Muscle layer of duodenum (tissue), 2 donors: Measurements from ENCODE around the gene MAP2K5.

ENCODE experiments used
- H3K27ac ChIP-seq: one replicate; pipeline ENCODE4 v1.7.0; 2013; ENCODE audit warnings: mild to moderate bottlenecking, low read length
- H3K27me3 ChIP-seq: one replicate; pipeline ENCODE4 v1.7.0; 2013; ENCODE audit warnings: low read depth, mild to moderate bottlenecking, control low read depth, low read length
- H3K36me3 ChIP-seq, 2 donors: one replicate each; pipeline ENCODE4 v1.7.0; 2013; ENCODE audit warnings: low read length in 2 of 2, control low read depth in 1 of 2, mild to moderate bottlenecking in 1 of 2; ENCODE audit not compliant: insufficient read depth in 2 of 2, control insufficient read depth in 1 of 2
- H3K4me1 ChIP-seq, 2 donors: one replicate each; pipeline ENCODE4 v1.7.0; 2013; ENCODE audit warnings: low read length in 2 of 2, mild to moderate bottlenecking in 2 of 2, control low read depth in 1 of 2, moderate library complexity in 1 of 2; ENCODE audit not compliant: insufficient read depth in 2 of 2, control insufficient read depth in 1 of 2
- H3K4me3 ChIP-seq, 2 donors: one replicate each; pipeline ENCODE4 v1.7.0; 2013; ENCODE audit warnings: low read length in 2 of 2, low read depth in 1 of 2, mild to moderate bottlenecking in 1 of 2
- H3K9me3 ChIP-seq, 2 donors: one replicate each; pipeline ENCODE4 v1.7.0; 2013; ENCODE audit warnings: low read length in 2 of 2, control low read depth in 1 of 2, mild to moderate bottlenecking in 1 of 2; ENCODE audit not compliant: control insufficient read depth in 1 of 2
- donor health status: healthy.

MAP2K5 gene

DNA sequence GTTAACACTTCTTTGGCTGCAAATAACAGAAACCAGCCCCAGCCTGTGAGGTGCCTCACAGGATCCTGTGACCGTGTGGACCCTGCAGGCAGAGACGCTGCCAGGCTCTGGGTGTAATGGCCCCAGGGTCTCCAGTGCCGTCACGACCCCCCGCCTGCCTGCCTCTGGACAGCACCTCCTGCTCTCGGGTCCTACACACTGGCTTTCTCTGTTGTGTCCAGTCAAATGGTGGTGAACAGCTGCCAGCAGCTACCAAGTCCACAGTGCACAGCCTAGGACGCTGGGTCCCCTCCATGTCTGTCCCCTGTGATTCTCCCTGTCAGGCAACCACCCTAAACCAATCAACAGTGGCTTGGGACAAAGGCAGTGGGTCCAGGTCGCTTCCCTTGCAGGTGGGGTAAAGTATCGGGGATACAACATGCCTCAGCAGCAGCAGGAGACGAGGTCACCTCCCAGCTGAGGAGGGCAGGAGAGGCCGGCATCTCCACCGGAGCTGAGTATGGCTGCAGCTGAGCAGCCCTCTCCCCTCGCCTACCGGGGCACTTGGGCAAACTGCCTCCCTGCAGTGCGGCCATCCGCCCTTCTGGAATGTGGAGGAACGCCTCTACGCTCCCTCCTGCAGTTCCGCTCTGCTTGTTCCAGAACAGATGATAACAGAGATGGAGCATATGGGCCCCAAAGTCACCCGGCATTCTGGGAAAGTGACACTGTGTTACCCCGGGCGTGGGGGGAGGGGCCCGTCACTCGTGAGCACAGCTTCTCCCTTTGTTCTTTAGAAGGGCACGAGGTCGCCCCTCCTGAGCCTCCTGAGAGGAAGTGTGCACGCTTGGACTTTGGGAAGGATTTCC is 261.7 kb downstream of the MAP2K5 start:
- Histone ChIP-seq H3K27me3 (no peaks in the 10 kb centered on the region), H3K4me1 (no peaks in the 10 kb centered on the region), H3K4me3 (no peak overlapping the region), H3K27ac (no peak overlapping the region), H3K9me3 (no peaks in the 10 kb centered on the region), H3K36me3 (peaks cover 0 to 12% of the 10 kb centered on the region in 2 donors)

DNA sequence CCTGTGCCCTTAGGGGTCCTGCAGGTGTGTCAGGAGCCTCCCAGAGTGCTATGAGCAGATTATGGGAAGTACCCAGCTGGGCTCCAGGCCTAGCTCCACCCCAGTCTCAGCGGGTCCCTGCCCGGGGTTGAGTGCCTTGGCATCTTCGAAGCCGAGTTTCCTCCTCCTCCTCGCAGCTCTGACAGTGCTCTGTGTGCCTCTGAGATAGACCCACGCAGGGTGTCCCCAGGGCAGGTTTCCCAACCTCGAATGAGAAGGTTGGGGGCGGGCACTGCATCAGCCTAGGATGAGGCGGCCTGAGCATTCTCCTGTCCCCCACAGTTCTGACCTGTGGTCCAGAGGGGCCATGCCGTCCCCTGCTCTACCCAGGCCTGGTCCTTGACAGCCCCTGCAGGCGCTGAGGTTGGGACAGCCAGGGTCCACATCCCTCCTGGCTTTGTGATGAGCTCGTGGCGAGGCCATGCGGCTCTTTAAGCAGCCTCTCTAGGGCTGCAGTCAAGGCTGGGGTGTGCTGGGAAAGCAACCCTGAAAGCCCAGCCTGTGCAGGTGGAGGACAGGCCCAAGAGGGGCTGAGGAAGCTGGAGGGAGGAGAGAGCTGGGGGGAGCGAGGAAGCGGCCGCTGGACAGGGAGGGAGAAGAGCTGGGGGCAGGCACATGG is 262.6 kb downstream of the MAP2K5 start:
- Histone ChIP-seq H3K27ac (no peak overlapping the region), H3K27me3 (no peaks in the 10 kb centered on the region), H3K4me1 (no peaks in the 10 kb centered on the region), H3K9me3 (no peaks in the 10 kb centered on the region), H3K4me3 (no peak overlapping the region), H3K36me3 (peaks cover 0 to 12% of the 10 kb centered on the region in 2 donors)

DNA sequence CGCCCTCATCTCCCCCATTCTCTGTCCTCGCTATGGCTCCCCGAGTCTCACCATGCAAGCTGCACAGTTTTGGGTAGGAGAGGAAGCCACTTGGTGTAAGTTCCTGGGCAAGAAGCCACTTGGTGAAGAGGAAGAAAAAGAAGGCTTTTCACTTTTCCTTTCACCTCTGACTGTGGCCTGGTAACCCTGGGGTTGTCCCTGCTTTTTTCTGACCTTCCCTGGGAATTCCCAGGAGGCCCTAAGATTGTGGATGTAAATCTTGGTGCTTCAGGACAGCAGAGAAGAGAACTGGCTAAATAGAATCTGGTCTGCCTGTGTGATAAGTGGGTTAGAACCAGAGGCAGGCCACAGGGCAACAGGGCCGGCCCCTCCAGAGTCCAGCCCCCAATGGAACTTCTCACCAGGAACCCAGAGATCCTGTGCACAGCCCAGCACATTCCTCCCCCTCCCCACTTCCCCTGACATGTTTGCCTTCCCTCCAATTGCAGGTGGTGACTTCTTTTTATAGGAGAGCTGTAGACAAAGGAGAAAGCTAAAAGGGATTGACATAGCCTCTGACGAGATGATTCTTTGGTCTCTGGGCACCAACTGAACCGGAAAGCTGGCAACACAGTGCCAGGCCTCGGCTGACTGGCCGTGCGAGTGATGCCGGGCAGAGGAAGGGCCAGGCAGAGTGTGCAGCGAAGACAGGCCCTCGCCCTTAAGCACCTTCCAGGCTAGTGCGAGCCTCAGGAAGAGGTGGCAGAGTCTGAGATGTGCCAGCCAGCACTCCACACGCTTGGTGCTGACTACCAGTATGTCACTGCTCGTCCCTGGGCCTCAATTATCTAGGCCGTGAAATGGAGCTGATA is 263.4 kb downstream of the MAP2K5 start:
- H3K4me3 ChIP-seq: no peak overlapping the region
- H3K27ac ChIP-seq: no peak overlapping the region
- H3K9me3 ChIP-seq: no peaks in the 10 kb centered on the region
- peaks cover 0 to 12% of the 10 kb centered on the region in 2 donors for H3K36me3 ChIP-seq
- no peaks in the 10 kb centered on the region for H3K4me1 ChIP-seq
- no peaks in the 10 kb centered on the region for H3K27me3 ChIP-seq

DNA sequence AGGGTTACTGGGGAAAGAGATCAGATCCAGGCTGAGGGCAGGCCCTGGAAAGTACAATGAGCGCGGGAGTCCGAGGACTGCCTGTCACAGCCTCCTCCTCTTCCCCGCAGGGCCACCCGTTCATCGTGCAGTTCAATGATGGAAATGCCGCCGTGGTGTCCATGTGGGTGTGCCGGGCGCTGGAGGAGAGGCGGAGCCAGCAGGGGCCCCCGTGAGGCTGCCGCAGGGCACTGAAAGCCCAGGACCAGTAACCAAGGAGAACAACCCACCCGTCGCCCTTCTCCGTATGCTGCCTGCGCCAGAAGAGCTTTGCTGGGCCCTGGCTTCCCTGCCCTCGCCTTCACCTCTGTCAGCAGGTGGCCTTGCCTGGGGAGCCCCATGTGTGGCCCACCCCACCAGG is 264.0 kb downstream of the MAP2K5 start:
- H3K36me3 ChIP-seq: peaks cover 0 to 12% of the 10 kb centered on the region in 2 donors
- no peak overlapping the region for H3K27ac ChIP-seq
- no peaks in the 10 kb centered on the region for H3K9me3 ChIP-seq

DNA sequence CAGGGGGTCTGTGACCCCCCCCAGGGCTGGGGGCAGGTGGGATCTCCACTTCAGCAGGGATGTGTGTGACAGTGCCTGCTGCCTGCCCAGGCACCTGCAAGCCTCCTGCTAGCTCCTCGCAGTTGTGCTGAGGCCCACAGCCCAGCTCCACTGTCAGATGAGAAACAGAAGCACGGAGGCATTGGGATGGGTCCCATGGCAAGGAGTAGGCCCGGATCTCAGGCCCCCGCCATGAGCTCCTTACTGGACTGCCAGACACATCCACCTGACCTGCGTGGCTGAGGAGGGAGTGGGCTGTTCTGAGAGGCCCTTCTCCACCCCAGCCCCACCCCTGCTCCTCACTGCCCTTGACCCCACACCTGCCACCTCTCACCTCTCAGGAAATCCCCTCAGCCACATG is 264.6 kb downstream of the MAP2K5 start:
- Histone ChIP-seq H3K36me3 (peaks cover 0 to 12% of the 10 kb centered on the region in 2 donors), H3K27me3 (no peaks in the 10 kb centered on the region), H3K9me3 (no peaks in the 10 kb centered on the region)

More for the DNA sequence above, 264.0 kb downstream of the MAP2K5 start:
- Histone ChIP-seq H3K27me3 (no peaks in the 10 kb centered on the region), H3K4me1 (no peaks in the 10 kb centered on the region), H3K4me3 (no peak overlapping the region)

DNA sequence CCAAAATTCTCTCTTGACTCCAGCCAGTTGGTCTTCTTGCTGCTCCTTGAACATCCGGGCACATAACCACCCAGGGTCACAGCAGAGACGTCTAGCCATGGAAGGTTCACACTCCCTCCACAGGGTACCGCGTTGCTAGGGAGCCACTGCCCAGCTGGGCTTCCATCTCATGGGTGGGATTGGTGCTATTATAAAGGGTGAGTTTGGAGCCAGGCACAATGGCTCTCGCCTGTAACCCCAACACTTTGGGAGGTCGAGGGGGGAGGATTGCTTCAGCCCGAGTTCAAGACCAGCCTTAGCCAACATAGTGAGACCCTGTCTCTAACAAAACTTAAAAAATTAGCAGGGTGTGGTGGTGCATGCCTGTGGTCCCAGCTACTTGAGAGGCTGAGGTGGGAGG is 265.3 kb downstream of the MAP2K5 start:
- H3K4me1 ChIP-seq: no peaks in the 10 kb centered on the region

More for the DNA sequence above, 264.6 kb downstream of the MAP2K5 start:
- H3K4me3 ChIP-seq: no peak overlapping the region
- H3K27ac ChIP-seq: no peak overlapping the region
- no peaks in the 10 kb centered on the region for H3K4me1 ChIP-seq

DNA sequence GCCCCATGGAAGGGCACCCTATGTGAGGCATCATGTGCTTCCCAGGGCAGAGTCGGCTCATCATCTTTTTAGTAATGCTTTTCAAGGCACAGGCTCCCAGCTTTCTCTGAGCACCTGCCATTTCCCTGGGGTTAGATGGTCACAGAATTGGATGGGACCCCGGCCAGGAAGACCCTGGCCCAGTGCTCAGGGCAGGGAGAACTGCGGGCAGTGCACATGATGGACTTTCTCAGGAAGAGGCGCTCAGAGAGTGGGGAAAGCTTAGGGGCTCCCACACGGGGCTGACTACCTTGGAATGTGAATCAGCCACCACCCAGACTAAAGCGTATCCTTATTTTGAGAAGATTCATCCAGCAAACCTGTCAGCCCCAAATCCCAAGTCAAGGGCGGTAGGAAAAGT is 266.3 kb downstream of the MAP2K5 start:
- Histone ChIP-seq H3K4me3 (no peak overlapping the region), H3K27me3 (no peaks in the 10 kb centered on the region), H3K4me1 (no peaks in the 10 kb centered on the region), H3K36me3 (peaks cover 0 to 12% of the 10 kb centered on the region in 2 donors), H3K9me3 (no peaks in the 10 kb centered on the region), H3K27ac (no peak overlapping the region)

More for the DNA sequence above, 265.3 kb downstream of the MAP2K5 start:
- Histone ChIP-seq H3K36me3 (peaks cover 0 to 12% of the 10 kb centered on the region in 2 donors), H3K9me3 (no peaks in the 10 kb centered on the region), H3K27me3 (no peaks in the 10 kb centered on the region), H3K27ac (no peak overlapping the region), H3K4me3 (no peak overlapping the region)

DNA sequence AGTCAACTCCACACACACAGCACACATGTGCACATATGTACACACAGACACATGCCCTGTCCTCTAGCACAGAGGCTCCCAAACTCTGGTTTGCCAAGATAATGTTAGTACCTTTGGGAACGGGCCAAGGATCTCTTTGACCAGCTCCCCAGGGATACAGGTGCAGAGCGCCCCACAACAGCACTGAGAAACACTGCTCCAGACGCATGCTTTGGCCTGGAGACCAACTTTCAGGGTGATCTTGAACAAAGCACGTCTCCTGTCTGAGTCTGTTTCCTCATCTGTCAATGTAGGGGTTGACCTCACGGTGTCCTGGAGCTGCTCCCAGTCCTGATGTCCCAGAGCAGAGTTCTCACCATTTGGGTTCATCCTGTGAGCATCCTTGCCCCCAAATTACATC is 266.9 kb downstream of the MAP2K5 start:
- Histone ChIP-seq H3K27ac (no peak overlapping the region), H3K4me1 (no peaks in the 10 kb centered on the region), H3K27me3 (no peaks in the 10 kb centered on the region), H3K9me3 (no peaks in the 10 kb centered on the region), H3K36me3 (peaks cover 0 to 12% of the 10 kb centered on the region in 2 donors), H3K4me3 (no peak overlapping the region)

DNA sequence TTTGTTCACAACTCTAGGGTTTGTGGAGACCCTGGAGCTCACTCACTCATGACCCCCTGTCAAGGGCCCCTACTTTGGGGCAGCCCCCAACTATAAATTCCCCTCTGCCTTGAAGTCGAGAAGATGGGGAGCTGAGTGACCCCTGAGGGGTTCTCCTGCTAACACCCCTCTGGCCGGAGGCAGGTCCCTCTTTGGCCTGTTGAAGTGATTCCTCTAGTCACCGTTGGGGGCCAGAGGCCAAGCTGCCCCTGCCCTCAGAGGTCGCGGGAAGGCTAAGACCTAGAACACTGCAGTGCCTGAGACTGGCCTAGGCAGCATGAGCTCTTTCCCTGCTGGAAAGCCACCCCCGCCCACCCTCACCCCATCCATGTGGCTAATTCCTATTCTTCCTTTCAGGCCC is 267.4 kb downstream of the MAP2K5 start:
- Histone ChIP-seq H3K4me1 (no peaks in the 10 kb centered on the region), H3K27me3 (no peaks in the 10 kb centered on the region), H3K4me3 (no peak overlapping the region), H3K9me3 (peaks cover 0 to 2% of the 10 kb centered on the region in 2 donors), H3K27ac (no peak overlapping the region), H3K36me3 (peaks cover 0 to 12% of the 10 kb centered on the region in 2 donors)

DNA sequence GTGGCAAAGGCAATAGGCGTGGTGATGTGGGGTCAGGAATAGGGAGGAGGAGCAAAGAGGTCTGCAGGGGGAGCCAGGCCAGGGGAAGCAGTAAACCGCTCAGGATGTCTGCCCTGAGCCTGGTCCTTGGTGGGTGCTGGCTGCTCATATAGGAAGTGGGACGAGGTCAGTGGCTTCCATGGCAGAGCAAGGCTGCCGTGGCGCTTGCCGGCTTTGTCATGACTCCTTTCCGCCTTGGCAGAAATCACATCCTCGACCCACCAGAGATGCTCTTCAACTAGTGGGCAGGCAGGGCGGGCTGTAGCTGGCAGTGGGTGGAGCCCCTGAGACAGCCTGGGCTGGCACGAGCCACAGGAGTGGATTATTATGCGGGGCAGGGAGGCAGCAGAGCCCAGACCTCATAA is 269.7 kb downstream of the MAP2K5 start:
- Histone ChIP-seq H3K4me3 (no peak overlapping the region), H3K4me1 (no peaks in the 10 kb centered on the region), H3K9me3 (peaks cover 5 to 14% of the 10 kb centered on the region in 2 donors), H3K36me3 (peaks cover 0 to 10% of the 10 kb centered on the region in 2 donors), H3K27me3 (no peaks in the 10 kb centered on the region), H3K27ac (no peak overlapping the region)

DNA sequence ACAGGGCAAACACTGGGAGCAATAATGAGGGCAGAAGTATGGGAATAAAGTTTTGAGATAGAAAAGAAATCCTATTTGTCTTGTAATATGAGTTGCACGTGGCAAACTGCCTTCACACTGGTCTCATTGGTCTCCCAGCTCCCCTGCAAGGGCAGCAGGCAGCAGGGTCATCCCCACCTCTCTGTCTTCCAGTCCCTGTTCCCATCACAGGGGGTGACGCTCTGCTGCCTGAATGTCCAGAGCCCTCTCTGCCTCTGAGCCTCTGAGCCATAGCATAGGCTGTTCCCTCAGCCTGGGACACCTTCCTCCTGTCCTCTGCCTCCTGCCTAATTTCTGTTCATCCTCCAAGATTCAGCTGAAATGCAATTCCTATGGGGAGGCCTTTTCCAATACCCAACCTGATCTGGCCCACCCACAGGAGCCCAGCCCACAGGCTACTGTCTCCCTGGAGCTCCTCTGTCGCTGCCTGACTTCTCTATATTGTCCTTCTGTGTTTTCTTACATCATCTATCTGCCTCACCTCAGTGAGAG is 270.7 kb downstream of the MAP2K5 start:
- H3K27me3 ChIP-seq: peaks cover 3% of the 10 kb centered on the region
- H3K9me3 ChIP-seq: peaks cover 5 to 14% of the 10 kb centered on the region in 2 donors
- H3K4me1 ChIP-seq: no peaks in the 10 kb centered on the region
- H3K36me3 ChIP-seq: peaks cover 0 to 10% of the 10 kb centered on the region in 2 donors
- no peak overlapping the region for H3K4me3 ChIP-seq
- no peak overlapping the region for H3K27ac ChIP-seq
